Liver (tissue), 9 donors: ENCODE measurements around the gene WWC2. TPM values are rescaled to one million over a fixed set of nuclear protein-coding genes. Genes with fewer than 3 reads are reported as not detected.

Experiments
- DNase-seq: peaks from one replicate; pipeline ENCODE4 v3.0.0-alpha.2; 2017; ENCODE audit warnings: low spot score
- H3K27ac ChIP-seq, 2 donors: one replicate each; pipeline ENCODE4 v1.7.0; 2013; ENCODE audit warnings: inconsistent platforms in 2 of 2, low read length in 2 of 2, control low read depth in 1 of 2, low read depth in 1 of 2, mild to moderate bottlenecking in 1 of 2
- H3K27me3 ChIP-seq, 4 donors: one replicate each; pipeline versions ENCODE4 v1.6.1 to v1.7.0; 2013; ENCODE audit warnings: low read length in 3 of 4, inconsistent platforms in 1 of 4, mild to moderate bottlenecking in 1 of 4, moderate library complexity in 1 of 4; ENCODE audit not compliant: control insufficient read depth in 4 of 4, insufficient read depth in 4 of 4
- H3K36me3 ChIP-seq, 4 donors: one replicate each; pipeline versions ENCODE4 v1.6.1 to v1.7.0; 2013; ENCODE audit warnings: low read length in 3 of 4, mild to moderate bottlenecking in 3 of 4, low read depth in 1 of 4, moderate library complexity in 1 of 4; ENCODE audit not compliant: control insufficient read depth in 4 of 4, insufficient read depth in 3 of 4
- H3K4me1 ChIP-seq, 4 donors: one replicate each; pipeline versions ENCODE4 v1.6.1 to v1.7.0; 2013; ENCODE audit warnings: low read length in 3 of 4, mild to moderate bottlenecking in 3 of 4, moderate library complexity in 1 of 4; ENCODE audit not compliant: control insufficient read depth in 4 of 4, insufficient read depth in 4 of 4
- H3K4me3 ChIP-seq, 3 donors: one replicate each; pipeline versions ENCODE4 v1.6.1 to v1.7.0; 2013; ENCODE audit warnings: low read length in 3 of 3, control low read depth in 1 of 3, low read depth in 1 of 3, mild to moderate bottlenecking in 1 of 3
- H3K9ac ChIP-seq, 2 donors: one replicate each; pipeline ENCODE4 v1.7.0; 2013; ENCODE audit warnings: low read length in 2 of 2, mild to moderate bottlenecking in 2 of 2, moderate library complexity in 2 of 2, control low read depth in 1 of 2, low read depth in 1 of 2
- H3K9me3 ChIP-seq, 4 donors: one replicate each; pipeline versions ENCODE4 v1.6.1 to v1.7.0; 2013; ENCODE audit warnings: low read length in 3 of 4; ENCODE audit not compliant: control insufficient read depth in 4 of 4
- ATF3 ChIP-seq: IDR thresholded peaks from 2 replicates; pipeline ENCODE4 v1.6.1; 2016; ENCODE audit warnings: antibody characterized with exemption
- EGR1 ChIP-seq, 2 donors: IDR thresholded peaks; 2 replicates each; pipeline ENCODE4 v1.6.1; 2016 to 2018; ENCODE audit warnings: antibody characterized with exemption in 2 of 2, low read depth in 2 of 2
- FOXA1 ChIP-seq: IDR thresholded peaks from 2 replicates; pipeline ENCODE4 v1.6.1; 2016; ENCODE audit warnings: antibody characterized with exemption
- FOXA2 ChIP-seq: IDR thresholded peaks from 2 replicates; pipeline ENCODE4 v1.6.1; 2016; ENCODE audit warnings: antibody characterized with exemption
- GABPA ChIP-seq, 2 donors: IDR thresholded peaks in 1 of 2; conservative IDR thresholded peaks in 1 of 2; 2 replicates each; pipeline ENCODE4 v1.6.1; 2016; ENCODE audit warnings: antibody characterized with exemption in 2 of 2, mild to moderate bottlenecking in 1 of 2, moderate library complexity in 1 of 2
- HNF4A ChIP-seq, 2 donors: conservative IDR thresholded peaks; 2 replicates each; pipeline ENCODE4 v1.6.1; 2016; ENCODE audit warnings: antibody characterized with exemption in 2 of 2, mild to moderate bottlenecking in 2 of 2
- HNF4G ChIP-seq: IDR thresholded peaks from 2 replicates; pipeline ENCODE4 v1.6.1; 2016; ENCODE audit warnings: antibody characterized with exemption
- JUND ChIP-seq, 2 donors: IDR thresholded peaks; 2 replicates each; pipeline ENCODE4 v1.6.1; 2016; ENCODE audit warnings: antibody characterized with exemption in 2 of 2
- NR2F2 ChIP-seq: IDR thresholded peaks from 2 replicates; pipeline ENCODE4 v1.6.1; 2016; ENCODE audit warnings: antibody characterized with exemption
- REST ChIP-seq: IDR thresholded peaks from 2 replicates; pipeline ENCODE4 v1.6.1; 2016; ENCODE audit warnings: antibody characterized with exemption, mild to moderate bottlenecking
- RXRA ChIP-seq, 2 donors: IDR thresholded peaks; 2 replicates each; pipeline ENCODE4 v1.6.1; 2017 to 2018; ENCODE audit warnings: antibody characterized with exemption in 2 of 2, mild to moderate bottlenecking in 1 of 2
- SP1 ChIP-seq: IDR thresholded peaks from 2 replicates; pipeline ENCODE4 v1.6.1; 2018; ENCODE audit warnings: antibody characterized with exemption, mild to moderate bottlenecking
- TAF1 ChIP-seq: conservative IDR thresholded peaks from 2 replicates; pipeline ENCODE4 v1.6.1; 2016; ENCODE audit warnings: antibody characterized with exemption, mild to moderate bottlenecking
- YY1 ChIP-seq: IDR thresholded peaks from 2 replicates; pipeline ENCODE4 v1.6.1; 2016; ENCODE audit warnings: antibody characterized with exemption, mild to moderate bottlenecking
- WGBS: extraction: QIAGEN DNeasy Blood & Tissue Kit; methylation state at CpG from one replicate; pipeline ENCODE4 v1.1.7; 2013; 5-methylcytosine and 5-hydroxymethylcytosine counted together
- polyA plus RNA-seq, 2 donors: library from polyadenylated mRNA; stranded (reverse) in 1 of 2; unstranded in 1 of 2; fragments of 200-250 nt in 1 of 2; fragments of >200 nt in 1 of 2; fragmentation: Nextera tagmentation in 1 of 2; extraction: Ambion mirVana in 1 of 2; gene quantifications; one replicate each; pipeline versions ENCODE4 v1.2.1 to v1.2.3, GENCODE V29; 2013 to 2015
- total RNA-seq, 2 donors: library from RNA; depleted of rRNA; stranded (reverse); fragments of >200 nt; gene quantifications; one replicate each; pipeline ENCODE4 v1.2.3, GENCODE V29; 2014
- TF ChIP-seq, protein P1 (sequence below): IDR thresholded peaks from 2 replicates; pipeline ENCODE4 v1.6.1; 2016; ENCODE audit warnings: antibody characterized with exemption
- TF ChIP-seq, protein P2 (sequence below): fragments of 150-350 bp; IDR thresholded peaks from 2 replicates; pipeline ENCODE4 v1.5.1; 2017; ENCODE audit warnings: improper control_type of control experiment, low read depth, low read length; ENCODE audit not compliant: missing input control
- TF ChIP-seq, protein P3 (sequence below): IDR thresholded peaks from 2 replicates; pipeline ENCODE4 v1.6.1; 2016; ENCODE audit warnings: antibody characterized with exemption
- donor health status: healthy.
- donor health status: healthy.
- donor health status: healthy.
- donor health status: healthy.
- donor health status: healthy.

WWC2 gene
- total and polyA plus RNA-seq, 4 donors: 8.6 to 60.1 (median 13.3) TPM

- TF ChIP-seq, protein P1, sequence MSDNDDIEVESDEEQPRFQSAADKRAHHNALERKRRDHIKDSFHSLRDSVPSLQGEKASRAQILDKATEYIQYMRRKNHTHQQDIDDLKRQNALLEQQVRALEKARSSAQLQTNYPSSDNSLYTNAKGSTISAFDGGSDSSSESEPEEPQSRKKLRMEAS: no peak
- no peak for TF ChIP-seq EGR1 (IDR thresholded peaks at IDR 0.05; ENCODE audit: low read depth in 2 of 2)
Measured at GRCh38 chr4:183177001-183177400, 77.9 kb downstream of the WWC2 start (continued).

DNA sequence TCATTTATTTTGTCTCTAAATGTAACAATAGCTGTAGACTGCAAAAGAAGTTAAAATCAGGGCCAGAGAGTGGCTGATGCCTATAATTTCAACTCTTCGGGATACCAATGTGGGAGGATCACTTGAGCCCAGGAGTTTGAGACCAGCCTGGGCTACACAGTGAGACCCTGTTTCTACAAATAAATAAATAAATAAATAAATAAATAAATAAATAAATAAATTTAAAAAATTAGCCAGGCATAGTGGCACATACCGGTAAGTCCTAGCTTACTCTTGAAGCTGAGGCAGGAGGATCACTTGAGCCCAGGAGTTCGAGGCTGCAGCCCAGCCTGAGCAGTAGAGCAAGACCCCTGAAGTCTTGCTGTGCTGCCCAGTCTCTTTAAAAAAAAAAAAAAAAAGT lies 79.1 kb downstream of the WWC2 start:
- peaks cover 0 to 7% (median 3%) of the 10 kb centered on the region in 4 donors for H3K4me1 ChIP-seq
- H3K27ac ChIP-seq: no peak overlapping the region
- no peak overlapping the region for H3K4me3 ChIP-seq
- H3K36me3 ChIP-seq: no peaks in the 10 kb centered on the region
- DNase-seq: no peak
- WGBS: 33% methylated on average over 3 of the region's 3 CpGs
- TF ChIP-seq EGR1 (IDR thresholded peaks at IDR 0.05; ENCODE audit: low read depth in 2 of 2) (no peak), RXRA (IDR thresholded peaks at IDR 0.05) (no peak)
- TF ChIP-seq, protein P2, sequence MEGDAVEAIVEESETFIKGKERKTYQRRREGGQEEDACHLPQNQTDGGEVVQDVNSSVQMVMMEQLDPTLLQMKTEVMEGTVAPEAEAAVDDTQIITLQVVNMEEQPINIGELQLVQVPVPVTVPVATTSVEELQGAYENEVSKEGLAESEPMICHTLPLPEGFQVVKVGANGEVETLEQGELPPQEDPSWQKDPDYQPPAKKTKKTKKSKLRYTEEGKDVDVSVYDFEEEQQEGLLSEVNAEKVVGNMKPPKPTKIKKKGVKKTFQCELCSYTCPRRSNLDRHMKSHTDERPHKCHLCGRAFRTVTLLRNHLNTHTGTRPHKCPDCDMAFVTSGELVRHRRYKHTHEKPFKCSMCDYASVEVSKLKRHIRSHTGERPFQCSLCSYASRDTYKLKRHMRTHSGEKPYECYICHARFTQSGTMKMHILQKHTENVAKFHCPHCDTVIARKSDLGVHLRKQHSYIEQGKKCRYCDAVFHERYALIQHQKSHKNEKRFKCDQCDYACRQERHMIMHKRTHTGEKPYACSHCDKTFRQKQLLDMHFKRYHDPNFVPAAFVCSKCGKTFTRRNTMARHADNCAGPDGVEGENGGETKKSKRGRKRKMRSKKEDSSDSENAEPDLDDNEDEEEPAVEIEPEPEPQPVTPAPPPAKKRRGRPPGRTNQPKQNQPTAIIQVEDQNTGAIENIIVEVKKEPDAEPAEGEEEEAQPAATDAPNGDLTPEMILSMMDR: no peak
- H3K27me3 ChIP-seq: no peaks in the 10 kb centered on the region
- no peaks in the 10 kb centered on the region for H3K9me3 ChIP-seq
- H3K9ac ChIP-seq: no peak overlapping the region

DNA sequence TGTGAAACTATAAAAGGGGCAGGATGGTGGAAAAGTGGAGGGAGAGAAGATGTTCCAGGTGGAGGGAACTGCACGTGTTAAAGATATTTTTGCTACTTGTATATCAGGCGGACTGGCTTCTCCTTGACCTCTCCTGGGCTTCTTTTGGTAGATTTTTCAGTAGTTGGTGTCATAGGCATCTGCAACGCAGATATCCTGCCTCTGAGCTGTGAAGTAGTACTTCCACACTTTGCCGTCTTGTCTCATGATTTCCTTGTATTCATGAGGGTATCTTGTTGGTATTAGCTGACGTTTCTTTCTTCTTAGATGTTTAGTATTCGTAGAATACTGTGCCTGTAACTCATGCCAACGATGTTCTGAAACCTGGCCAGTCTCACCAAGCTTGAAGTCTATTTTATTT lies 81.0 kb downstream of the WWC2 start:
- no peaks in the 10 kb centered on the region for H3K36me3 ChIP-seq
- 85% methylated on average over 7 of the region's 7 CpGs for WGBS

More for the DNA sequence above, 81.0 kb downstream of the WWC2 start:
- Histone ChIP-seq H3K27ac (no peak overlapping the region), H3K4me1 (peaks cover 0 to 7% (median 2%) of the 10 kb centered on the region in 4 donors), H3K4me3 (no peak overlapping the region), H3K9ac (no peak overlapping the region), H3K27me3 (no peaks in the 10 kb centered on the region), H3K9me3 (no peaks in the 10 kb centered on the region)
- DNase-seq: no peak
- TF ChIP-seq GABPA (IDR thresholded peaks at IDR 0.05 in 1 of 2, conservative IDR thresholded peaks at IDR 0.05 in 1 of 2) (no peak), HNF4G (no peak), ATF3 (no peak), TAF1 (no peak), FOXA2 (no peak), EGR1 (IDR thresholded peaks at IDR 0.05; ENCODE audit: low read depth in 2 of 2) (no peak), REST (no peak), HNF4A (conservative IDR thresholded peaks at IDR 0.05) (no peak), NR2F2 (no peak), FOXA1 (no peak), JUND (IDR thresholded peaks at IDR 0.05) (no peak), RXRA (IDR thresholded peaks at IDR 0.05) (no peak), YY1 (no peak), SP1 (no peak)
- TF ChIP-seq, protein P1: no peak
- TF ChIP-seq, protein P3, sequence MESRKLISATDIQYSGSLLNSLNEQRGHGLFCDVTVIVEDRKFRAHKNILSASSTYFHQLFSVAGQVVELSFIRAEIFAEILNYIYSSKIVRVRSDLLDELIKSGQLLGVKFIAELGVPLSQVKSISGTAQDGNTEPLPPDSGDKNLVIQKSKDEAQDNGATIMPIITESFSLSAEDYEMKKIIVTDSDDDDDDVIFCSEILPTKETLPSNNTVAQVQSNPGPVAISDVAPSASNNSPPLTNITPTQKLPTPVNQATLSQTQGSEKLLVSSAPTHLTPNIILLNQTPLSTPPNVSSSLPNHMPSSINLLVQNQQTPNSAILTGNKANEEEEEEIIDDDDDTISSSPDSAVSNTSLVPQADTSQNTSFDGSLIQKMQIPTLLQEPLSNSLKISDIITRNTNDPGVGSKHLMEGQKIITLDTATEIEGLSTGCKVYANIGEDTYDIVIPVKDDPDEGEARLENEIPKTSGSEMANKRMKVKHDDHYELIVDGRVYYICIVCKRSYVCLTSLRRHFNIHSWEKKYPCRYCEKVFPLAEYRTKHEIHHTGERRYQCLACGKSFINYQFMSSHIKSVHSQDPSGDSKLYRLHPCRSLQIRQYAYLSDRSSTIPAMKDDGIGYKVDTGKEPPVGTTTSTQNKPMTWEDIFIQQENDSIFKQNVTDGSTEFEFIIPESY: no peak
- TF ChIP-seq, protein P2: no peak
